CD4-positive, alpha-beta T cell treated with Interleukin-4 for 4 hours (primary cell): ENCODE results near the gene PSMB5.
A peak's percentile ranks its signal among the peaks of the same experiment; 100 is the strongest.

Experiments used
- DNase-seq: peaks from one replicate; pipeline ENCODE4 v3.0.0-alpha.2; 2020

The PSMB5 gene

GRCh38 chr14:23034498-23035302, at the start of gene PSMB5:
Gene PSMB5, minus strand, starts transcription at chr14:23034900. Its CDS starts 19 bp downstream, at chr14:23034881.
- DNase-seq, result peak; percentile 95

- no peak for DNase-seq
Observed at GRCh38 chr14:23080474-23080873, 45.8 kb upstream of the PSMB5 start.

- no peak for DNase-seq
Observed at GRCh38 chr14:23079716-23080115, 45.0 kb upstream of the PSMB5 start.

- no peak for DNase-seq
Observed at GRCh38 chr14:23078692-23079116, 44.0 kb upstream of the PSMB5 start.

GRCh38 chr14:23077962-23078361, 43.3 kb upstream of the PSMB5 start:
- DNase-seq, result no peak

- peak; percentile 54 for DNase-seq
Observed at GRCh38 chr14:23076785-23077408, 42.2 kb upstream of the PSMB5 start.

- no peak for DNase-seq
Observed at GRCh38 chr14:23074906-23075305, 40.2 kb upstream of the PSMB5 start.

- DNase-seq, result no peak
Observed at GRCh38 chr14:23071921-23072539, 37.3 kb upstream of the PSMB5 start.

- peak; percentile 77 for DNase-seq
Observed at GRCh38 chr14:23071244-23071920, 36.7 kb upstream of the PSMB5 start.

GRCh38 chr14:23070262-23071129, 35.8 kb upstream of the PSMB5 start:
- no peak for DNase-seq

GRCh38 chr14:23069413-23069806, 34.7 kb upstream of the PSMB5 start:
- no peak for DNase-seq

- peak; percentile 78 for DNase-seq
Observed at GRCh38 chr14:23068789-23069412, 34.2 kb upstream of the PSMB5 start.

- no peak for DNase-seq
Observed at GRCh38 chr14:23067847-23068788, 33.4 kb upstream of the PSMB5 start.

- no peak for DNase-seq
Observed at GRCh38 chr14:23066855-23067744, 32.4 kb upstream of the PSMB5 start.

GRCh38 chr14:23066368-23066767, 31.7 kb upstream of the PSMB5 start:
- no peak for DNase-seq

- DNase-seq, result no peak
Observed at GRCh38 chr14:23063601-23064000, 28.9 kb upstream of the PSMB5 start.

GRCh38 chr14:23062002-23062401, 27.3 kb upstream of the PSMB5 start:
- DNase-seq, result no peak

- DNase-seq, result no peak
Observed at GRCh38 chr14:23060536-23061260, 26.0 kb upstream of the PSMB5 start.
